Neural progenitor cell (in vitro differentiated cells): ENCODE measurements around the gene ZNF408.

Source experiments
- CTCF ChIP-seq: fragments of 200-600 bp; sonication (generic); IDR thresholded peaks from 2 replicates; pipeline ENCODE4 v1.5.1; 2017; ENCODE audit warnings: antibody characterized with exemption, mild to moderate bottlenecking
- EZH2phosphoT487 ChIP-seq: fragments of 200-600 bp; sonication (generic); IDR thresholded peaks from 2 replicates; pipeline ENCODE4 v1.6.1; 2017; ENCODE audit warnings: antibody characterized with exemption

GRCh38 chr11:46694607-46695006, 6.2 kb upstream of the ZNF408 start:
- TF ChIP-seq CTCF, result no peak
- TF ChIP-seq EZH2phosphoT487, result no peak
